MM.1S (cell line): ENCODE measurements around the gene CTSF.

Experiments used
- DNase-seq: peaks from one replicate; pipeline ENCODE4 v3.0.0-alpha.2; 2015
- H2AFZ ChIP-seq: fragments of 300-600 bp; sonication (generic); 2 replicates; pipeline ENCODE4 v1.6.0; 2016; ENCODE audit warnings: antibody characterized with exemption, low read length
- H3F3A ChIP-seq: fragments of 300-600 bp; sonication (generic); 2 replicates; pipeline ENCODE4 v1.6.1; 2016; ENCODE audit warnings: mild to moderate bottlenecking, antibody characterized with exemption, low read length, moderate library complexity, mixed read lengths; ENCODE audit not compliant: insufficient read depth
- H3K27ac ChIP-seq: fragments of 300-600 bp; sonication (generic); 2 replicates; pipeline ENCODE4 v1.5.1; 2016; ENCODE audit warnings: mild to moderate bottlenecking, low read length
- H3K27me3 ChIP-seq: fragments of 300-600 bp; sonication (generic); replicated peaks from 2 replicates; pipeline ENCODE4 v1.6.0; 2016; ENCODE audit warnings: low read length; ENCODE audit not compliant: insufficient read depth
- H3K36me3 ChIP-seq: fragments of 300-600 bp; sonication (generic); replicated peaks from 2 replicates; pipeline ENCODE4 v1.6.1; 2016; ENCODE audit warnings: mild to moderate bottlenecking, low read length, mixed read lengths; ENCODE audit not compliant: insufficient read depth
- H3K4me1 ChIP-seq: fragments of 300-600 bp; sonication (generic); 2 replicates; pipeline ENCODE4 v1.6.1; 2016; ENCODE audit warnings: low read length, mixed read lengths
- H3K4me2 ChIP-seq: fragments of 300-600 bp; sonication (generic); 2 replicates; pipeline ENCODE4 v1.6.0; 2016; ENCODE audit warnings: low read depth, low read length
- H3K4me3 ChIP-seq: fragments of 300-600 bp; sonication (generic); 2 replicates; pipeline ENCODE4 v1.5.1; 2016; ENCODE audit warnings: low read length, mixed read lengths
- H3K79me2 ChIP-seq: fragments of 300-600 bp; sonication (generic); 2 replicates; pipeline ENCODE4 v1.6.1; 2016; ENCODE audit warnings: mixed run types, low read length, mixed read lengths
- H3K9ac ChIP-seq: fragments of 300-600 bp; sonication (generic); 2 replicates; pipeline ENCODE4 v1.6.1; 2016; ENCODE audit warnings: low read length, mixed read lengths
- H3K9me2 ChIP-seq: fragments of 300-600 bp; sonication (generic); replicated peaks from 2 replicates; pipeline ENCODE4 v1.6.1; 2016; ENCODE audit warnings: mild to moderate bottlenecking, low read length, mixed read lengths; ENCODE audit not compliant: insufficient read depth
- H3K9me3 ChIP-seq: fragments of 300-600 bp; sonication (generic); replicated peaks from 2 replicates; pipeline ENCODE4 v1.6.1; 2016; ENCODE audit warnings: mild to moderate bottlenecking, low read length, mixed read lengths; ENCODE audit not compliant: insufficient read depth
- H4K20me1 ChIP-seq: fragments of 300-600 bp; sonication (generic); 2 replicates; pipeline ENCODE4 v1.6.1; 2016; ENCODE audit warnings: mild to moderate bottlenecking, low read length, moderate library complexity, mixed read lengths; ENCODE audit not compliant: insufficient read depth
- CTCF ChIP-seq: fragments of 300-600 bp; sonication (generic); IDR thresholded peaks from 2 replicates; pipeline ENCODE4 v1.5.1; 2016; ENCODE audit warnings: antibody characterized with exemption, low read length, mixed read lengths
- EZH2 ChIP-seq: fragments of 300-600 bp; sonication (generic); optimal IDR thresholded peaks from 2 replicates; pipeline ENCODE3; 2017; ENCODE audit warnings: low read depth, mild to moderate bottlenecking, antibody characterized with exemption, low read length, mixed read lengths
- EZH2phosphoT487 ChIP-seq: fragments of 300-600 bp; sonication (generic); IDR thresholded peaks from 2 replicates; pipeline ENCODE4 v1.6.1; 2018; ENCODE audit warnings: antibody characterized with exemption, low read length

The CTSF gene

GRCh38 chr11:66566221-66566620 is 2.2 kb downstream of the CTSF start:
- Histone ChIP-seq H2AFZ (no peak overlapping the region), H3K36me3 (no peaks in the 10 kb centered on the region), H3K4me1 (no peaks in the 10 kb centered on the region), H3K4me2 (no peak overlapping the region), H3K4me3 (no peak overlapping the region), H3K9ac (no peak overlapping the region), H3K27me3 (peaks cover 80% of the 10 kb centered on the region), H3K27ac (no peak overlapping the region), H3K9me2 (no peaks in the 10 kb centered on the region), H3K9me3 (no peaks in the 10 kb centered on the region), H4K20me1 (no peaks in the 10 kb centered on the region), H3F3A (no peaks in the 10 kb centered on the region), H3K79me2 (no peaks in the 10 kb centered on the region)
- TF ChIP-seq EZH2phosphoT487 (no peak), EZH2 (no peak), CTCF (no peak)
- DNase-seq: no peak

GRCh38 chr11:66564984-66565383 is 3.4 kb downstream of the CTSF start:
- DNase-seq: no peak
- H3K27me3 ChIP-seq: peaks cover 85% of the 10 kb centered on the region
- H3K4me1 ChIP-seq: no peaks in the 10 kb centered on the region
- no peaks in the 10 kb centered on the region for H3K79me2 ChIP-seq
- H3K27ac ChIP-seq: no peak overlapping the region
- H3K9ac ChIP-seq: no peak overlapping the region
- no peak for TF ChIP-seq EZH2phosphoT487
- no peak for TF ChIP-seq CTCF
- no peak for TF ChIP-seq EZH2
- no peak overlapping the region for H2AFZ ChIP-seq
- no peaks in the 10 kb centered on the region for H3F3A ChIP-seq
- no peaks in the 10 kb centered on the region for H4K20me1 ChIP-seq
- no peaks in the 10 kb centered on the region for H3K9me2 ChIP-seq
- no peaks in the 10 kb centered on the region for H3K36me3 ChIP-seq
- no peaks in the 10 kb centered on the region for H3K9me3 ChIP-seq
- H3K4me3 ChIP-seq: no peak overlapping the region
- no peak overlapping the region for H3K4me2 ChIP-seq

GRCh38 chr11:66564538-66564937 is 3.9 kb downstream of the CTSF start:
- no peak for DNase-seq
- H3K9ac ChIP-seq: no peak overlapping the region
- TF ChIP-seq EZH2phosphoT487 (no peak), EZH2 (no peak), CTCF (no peak)
- H3K9me2 ChIP-seq: no peaks in the 10 kb centered on the region
- no peak overlapping the region for H3K27ac ChIP-seq
- no peak overlapping the region for H3K4me3 ChIP-seq
- no peak overlapping the region for H2AFZ ChIP-seq
- H3K4me1 ChIP-seq: no peaks in the 10 kb centered on the region
- no peaks in the 10 kb centered on the region for H3K79me2 ChIP-seq
- no peaks in the 10 kb centered on the region for H3K36me3 ChIP-seq
- no peaks in the 10 kb centered on the region for H3F3A ChIP-seq
- no peaks in the 10 kb centered on the region for H3K9me3 ChIP-seq
- no peaks in the 10 kb centered on the region for H4K20me1 ChIP-seq
- peaks cover 85% of the 10 kb centered on the region for H3K27me3 ChIP-seq
- no peak overlapping the region for H3K4me2 ChIP-seq

GRCh38 chr11:66563832-66564231 is 4.6 kb downstream of the CTSF start:
- H3K9me2 ChIP-seq: no peaks in the 10 kb centered on the region
- no peak overlapping the region for H3K4me2 ChIP-seq
- H3K27me3 ChIP-seq: peaks cover 86% of the 10 kb centered on the region
- no peak for TF ChIP-seq EZH2phosphoT487
- no peak for TF ChIP-seq CTCF
- TF ChIP-seq EZH2: no peak
- no peaks in the 10 kb centered on the region for H3K4me1 ChIP-seq
- no peak overlapping the region for H3K4me3 ChIP-seq
- DNase-seq: no peak
- H2AFZ ChIP-seq: no peak overlapping the region
- no peaks in the 10 kb centered on the region for H4K20me1 ChIP-seq
- no peaks in the 10 kb centered on the region for H3K36me3 ChIP-seq
- H3K27ac ChIP-seq: no peak overlapping the region
- no peaks in the 10 kb centered on the region for H3F3A ChIP-seq
- no peaks in the 10 kb centered on the region for H3K79me2 ChIP-seq
- H3K9ac ChIP-seq: no peak overlapping the region
- H3K9me3 ChIP-seq: no peaks in the 10 kb centered on the region
